ENCODE measurements around the gene HSD17B1. TPM values are rescaled to one million over a fixed set of nuclear protein-coding genes. Genes with fewer than 3 reads are reported as not detected.
A peak's percentile ranks its signal among the peaks of the same experiment; 100 is the strongest.

Gene HSD17B1
- total and polyA plus RNA-seq, 7 donors = 0.16 to 5.3 (median 1.4) TPM

DNA sequence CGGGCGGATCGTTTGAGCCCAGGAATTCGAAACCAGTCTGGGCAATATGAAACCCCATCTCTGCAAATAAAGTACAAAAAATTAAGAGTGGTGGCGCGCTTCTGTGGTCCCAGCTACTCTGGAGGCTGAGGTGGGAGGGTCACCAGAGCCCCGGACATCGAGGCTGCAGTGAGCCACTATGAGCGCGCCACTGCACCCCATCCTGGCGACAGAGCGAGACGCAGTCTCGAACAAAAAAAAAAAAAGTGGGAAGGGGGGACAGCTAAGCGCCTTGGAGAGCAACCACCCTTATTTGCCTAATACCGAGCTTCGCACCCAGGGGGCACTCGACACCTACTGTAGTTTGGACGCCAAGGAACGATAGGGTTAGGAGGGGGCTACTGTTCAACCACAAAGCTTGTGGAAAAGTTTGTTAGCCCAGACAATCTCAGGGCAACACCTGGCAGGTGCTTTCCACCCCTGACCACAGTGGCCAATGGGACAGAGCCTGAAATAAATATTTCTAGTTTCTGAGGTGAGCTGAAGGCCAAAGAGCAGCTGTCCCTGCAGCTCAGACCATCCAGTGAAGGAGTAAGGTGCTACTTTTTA, 25.7 kb downstream of the HSD17B1 start:
- Histone ChIP-seq H3K4me3 (peak overlapping the region; percentile 46 to 68 (median 60)), H3K27ac (peak overlapping the region; percentile 88 to 93 (median 90)), H3K4me1 (peaks cover 0 to 22% (median 21%) of the 10 kb centered on the region in 4 donors), H3K36me3 (peaks cover 24 to 62% (median 44%) of the 10 kb centered on the region in 4 donors), H3K27me3 (no peaks in the 10 kb centered on the region), H3K9me3 (no peaks in the 10 kb centered on the region)
- DNase-seq = peak; percentile 87
- 0 to 1% methylated on average over 20 of the region's 20 CpGs for WGBS, 2 donors
- TF ChIP-seq, protein P1, sequence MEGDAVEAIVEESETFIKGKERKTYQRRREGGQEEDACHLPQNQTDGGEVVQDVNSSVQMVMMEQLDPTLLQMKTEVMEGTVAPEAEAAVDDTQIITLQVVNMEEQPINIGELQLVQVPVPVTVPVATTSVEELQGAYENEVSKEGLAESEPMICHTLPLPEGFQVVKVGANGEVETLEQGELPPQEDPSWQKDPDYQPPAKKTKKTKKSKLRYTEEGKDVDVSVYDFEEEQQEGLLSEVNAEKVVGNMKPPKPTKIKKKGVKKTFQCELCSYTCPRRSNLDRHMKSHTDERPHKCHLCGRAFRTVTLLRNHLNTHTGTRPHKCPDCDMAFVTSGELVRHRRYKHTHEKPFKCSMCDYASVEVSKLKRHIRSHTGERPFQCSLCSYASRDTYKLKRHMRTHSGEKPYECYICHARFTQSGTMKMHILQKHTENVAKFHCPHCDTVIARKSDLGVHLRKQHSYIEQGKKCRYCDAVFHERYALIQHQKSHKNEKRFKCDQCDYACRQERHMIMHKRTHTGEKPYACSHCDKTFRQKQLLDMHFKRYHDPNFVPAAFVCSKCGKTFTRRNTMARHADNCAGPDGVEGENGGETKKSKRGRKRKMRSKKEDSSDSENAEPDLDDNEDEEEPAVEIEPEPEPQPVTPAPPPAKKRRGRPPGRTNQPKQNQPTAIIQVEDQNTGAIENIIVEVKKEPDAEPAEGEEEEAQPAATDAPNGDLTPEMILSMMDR (IDR thresholded peaks at IDR 0.05) = peak; percentile 54 to 76 (median 72)
- no peak for TF ChIP-seq POLR2AphosphoS5 (IDR thresholded peaks at IDR 0.05)
- no peak for TF ChIP-seq POLR2A (IDR thresholded peaks at IDR 0.05)
- no peak for TF ChIP-seq EP300 (IDR thresholded peaks at IDR 0.05)
- intact Hi-C loops (cut with DNase I) = loop anchor here (2.0 to 10.0 kb wide), 3 partner anchors 74 to 246 kb away; partner anchors contain the start of gene BECN1

DNA sequence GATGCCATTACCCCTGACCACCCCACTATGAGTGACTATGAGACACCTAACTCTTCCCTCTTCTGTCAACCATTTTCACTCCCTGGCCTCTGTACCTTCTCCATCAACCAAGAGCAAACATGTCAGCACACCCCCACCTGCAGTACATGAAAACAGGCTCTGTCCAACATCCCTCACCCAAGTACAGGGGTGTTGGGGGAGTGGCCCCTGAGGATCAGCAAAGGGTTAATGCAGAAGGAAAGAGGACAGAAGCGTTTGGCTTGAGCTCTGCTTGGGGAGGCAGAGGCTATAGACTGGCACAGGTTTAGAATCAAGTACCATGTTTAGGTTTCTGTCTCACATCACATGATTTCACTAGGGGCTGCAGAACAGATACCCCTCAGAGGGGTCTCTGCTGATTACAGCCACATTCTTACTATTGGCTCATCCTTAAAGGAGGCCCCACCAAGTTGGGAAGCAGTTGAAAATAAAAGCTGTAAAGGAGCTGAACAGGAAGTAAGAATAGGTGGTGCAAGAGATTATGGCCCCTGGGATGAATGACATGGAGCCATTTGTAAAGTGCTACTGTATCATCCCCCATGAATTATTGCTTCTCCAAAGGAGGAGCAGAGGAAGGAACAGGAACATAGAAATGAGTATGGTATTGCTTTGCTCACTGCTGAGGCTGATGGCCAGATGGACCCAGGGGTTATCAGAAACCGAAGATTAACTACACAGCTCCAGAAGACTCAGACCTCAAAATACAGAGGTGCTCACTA, 27.2 kb downstream of the HSD17B1 start:
- 51 to 74% methylated on average over 2 of the region's 2 CpGs for WGBS, 2 donors
- H3K4me3 ChIP-seq = no peak overlapping the region
- TF ChIP-seq POLR2A (IDR thresholded peaks at IDR 0.05) (no peak), POLR2AphosphoS5 (IDR thresholded peaks at IDR 0.05) (no peak), EP300 (IDR thresholded peaks at IDR 0.05) (no peak)
- TF ChIP-seq, protein P1 (IDR thresholded peaks at IDR 0.05) = no peak
- H3K9me3 ChIP-seq = no peaks in the 10 kb centered on the region
- no peak for DNase-seq
- intact Hi-C loops (cut with DNase I) = loop anchor here (2.0 to 10.0 kb wide), 3 partner anchors 72 to 245 kb away; partner anchors contain the start of gene BECN1
- peaks cover 30 to 63% (median 47%) of the 10 kb centered on the region in 4 donors for H3K36me3 ChIP-seq
- peaks cover 0 to 22% (median 22%) of the 10 kb centered on the region in 4 donors for H3K4me1 ChIP-seq
- H3K27ac ChIP-seq = no peak overlapping the region
- H3K27me3 ChIP-seq = no peaks in the 10 kb centered on the region

DNA sequence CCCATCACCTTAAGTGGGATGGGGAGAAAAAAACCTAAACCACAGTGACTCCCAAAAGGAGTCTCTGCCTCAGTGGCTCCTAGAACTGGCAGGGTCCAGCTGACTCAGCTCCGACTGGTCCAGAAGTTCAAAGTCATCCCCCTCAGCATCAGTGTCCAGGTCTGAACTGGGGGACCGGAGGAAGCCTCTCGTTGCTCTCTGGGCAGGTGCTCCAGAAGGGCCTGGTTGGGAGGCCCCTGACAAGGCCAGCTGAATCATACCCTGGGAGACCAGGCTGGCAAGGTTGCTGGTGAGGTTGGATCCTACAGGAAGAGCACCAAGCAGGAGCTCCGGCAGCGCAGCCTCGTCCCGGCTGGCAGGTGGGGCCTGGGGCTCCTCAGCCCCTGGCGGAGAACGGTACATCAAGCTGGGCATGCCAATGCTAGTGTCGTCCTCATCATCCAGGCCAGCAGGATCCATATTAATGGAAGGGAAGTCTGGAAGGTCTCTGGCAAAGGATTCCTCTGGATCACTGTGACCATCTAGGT, 29.1 kb downstream of the HSD17B1 start:
- 94% methylated on average over 10 of the region's 10 CpGs for WGBS, 2 donors

DNA sequence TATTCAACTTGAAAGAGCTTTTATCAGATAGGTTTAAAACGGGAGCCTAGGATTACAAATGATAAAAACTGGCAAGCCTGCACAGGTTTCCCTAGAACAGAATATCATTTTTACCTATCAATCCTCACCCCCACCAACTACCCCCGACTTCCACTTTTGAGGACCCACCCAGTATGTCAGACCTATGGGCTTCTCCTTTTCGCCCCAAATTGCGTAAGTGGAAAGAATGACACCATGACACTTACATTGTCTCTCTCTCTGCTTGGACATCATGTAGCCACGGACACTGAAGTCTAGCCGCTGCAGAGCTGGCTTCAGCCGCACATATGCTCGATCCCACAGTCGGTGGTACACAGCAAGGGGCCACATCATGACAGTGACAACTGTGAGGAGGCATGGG, 32.2 kb downstream of the HSD17B1 start:
- Histone ChIP-seq H3K4me1 (peaks cover 0 to 12% (median 0%) of the 10 kb centered on the region in 4 donors), H3K27me3 (no peaks in the 10 kb centered on the region), H3K4me3 (no peak overlapping the region), H3K36me3 (peaks cover 40 to 100% (median 78%) of the 10 kb centered on the region in 4 donors), H3K9me3 (no peaks in the 10 kb centered on the region), H3K27ac (no peak overlapping the region)
- no peak for TF ChIP-seq POLR2AphosphoS5 (IDR thresholded peaks at IDR 0.05)
- TF ChIP-seq POLR2A (IDR thresholded peaks at IDR 0.05) = no peak
- TF ChIP-seq, protein P1 (IDR thresholded peaks at IDR 0.05) = no peak
- TF ChIP-seq EP300 (IDR thresholded peaks at IDR 0.05) = no peak
- no peak for DNase-seq
- WGBS, 2 donors = 82 to 91% methylated on average over 9 of the region's 9 CpGs
- intact Hi-C loops (cut with DNase I) = no loop called here

More for the DNA sequence above, 29.1 kb downstream of the HSD17B1 start:
- Histone ChIP-seq H3K9me3 (no peaks in the 10 kb centered on the region), H3K36me3 (peaks cover 30 to 77% (median 63%) of the 10 kb centered on the region in 4 donors), H3K27ac (no peak overlapping the region), H3K27me3 (no peaks in the 10 kb centered on the region), H3K4me1 (peaks cover 0 to 27% (median 18%) of the 10 kb centered on the region in 4 donors), H3K4me3 (no peak overlapping the region)
- intact Hi-C loops (cut with DNase I) = no loop called here
- DNase-seq = no peak
- no peak for TF ChIP-seq POLR2A (IDR thresholded peaks at IDR 0.05)
- no peak for TF ChIP-seq EP300 (IDR thresholded peaks at IDR 0.05)
- TF ChIP-seq POLR2AphosphoS5 (IDR thresholded peaks at IDR 0.05) = no peak
- TF ChIP-seq, protein P1 (IDR thresholded peaks at IDR 0.05) = no peak

Measured in sigmoid colon (tissue), 7 donors.